H9 (cell line): ENCODE measurements around the gene MYLK3. TPM values are rescaled to one million over a fixed set of nuclear protein-coding genes. Genes with fewer than 3 reads are reported as not detected.

Source experiments
- DNase-seq: peaks from one replicate; pipeline ENCODE4 v3.0.0-alpha.2; 2017
- H2AFZ ChIP-seq: one replicate; pipeline ENCODE4 v1.6.1; 2013; ENCODE audit warnings: mild to moderate bottlenecking, low read length, control low read depth, moderate library complexity
- H2AK5ac ChIP-seq: 2 replicates; pipeline ENCODE4 v1.6.1; 2013; ENCODE audit warnings: low read length, control low read depth, mixed read lengths; ENCODE audit not compliant: insufficient read length
- H2BK120ac ChIP-seq: one replicate; pipeline ENCODE4 v1.6.1; 2013; ENCODE audit warnings: low read depth, mild to moderate bottlenecking, low read length, control low read depth, inconsistent platforms; ENCODE audit not compliant: poor library complexity, severe bottlenecking
- H2BK12ac ChIP-seq: 2 replicates; pipeline ENCODE4 v1.6.1; 2013; ENCODE audit warnings: low read length, control low read depth, mixed read lengths, low read depth; ENCODE audit not compliant: insufficient read length
- H2BK15ac ChIP-seq: 2 replicates; pipeline ENCODE4 v1.6.1; 2013; ENCODE audit warnings: low read depth, low read length, control low read depth
- H2BK20ac ChIP-seq: one replicate; pipeline ENCODE4 v1.6.1; 2013; ENCODE audit warnings: low read depth, mild to moderate bottlenecking, low read length, control low read depth, inconsistent platforms; ENCODE audit not compliant: poor library complexity, severe bottlenecking
- H2BK5ac ChIP-seq: 2 replicates; pipeline ENCODE4 v1.6.1; 2013; ENCODE audit warnings: low read length, control low read depth, mixed read lengths; ENCODE audit not compliant: insufficient read length
- H3K14ac ChIP-seq: 2 replicates; pipeline ENCODE4 v1.6.1; 2013; ENCODE audit warnings: low read length, control low read depth; ENCODE audit not compliant: insufficient read depth
- H3K18ac ChIP-seq: 2 replicates; pipeline ENCODE4 v1.6.1; 2013; ENCODE audit warnings: low read depth, mild to moderate bottlenecking, mixed read lengths, low read length, control low read depth; ENCODE audit not compliant: insufficient read length
- H3K23ac ChIP-seq: 2 replicates; pipeline ENCODE4 v1.6.1; 2013; ENCODE audit warnings: low read length, control low read depth, mixed read lengths, low read depth; ENCODE audit not compliant: insufficient read length
- H3K23me2 ChIP-seq: 2 replicates; pipeline ENCODE4 v1.6.1; 2013; ENCODE audit warnings: low read depth, mild to moderate bottlenecking, mixed read lengths, low read length, control low read depth; ENCODE audit not compliant: insufficient read length, poor library complexity, severe bottlenecking
- H3K27ac ChIP-seq: 2 replicates; pipeline ENCODE4 v1.5.1; 2013; ENCODE audit warnings: low read length, control low read depth, mixed read lengths, low read depth; ENCODE audit not compliant: insufficient read length
- H3K27me3 ChIP-seq: 2 replicates; pipeline ENCODE4 v1.6.1; 2013; ENCODE audit warnings: low read length, control low read depth, inconsistent platforms; ENCODE audit not compliant: insufficient read depth
- H3K4ac ChIP-seq: 2 replicates; pipeline ENCODE4 v1.6.1; 2013; ENCODE audit warnings: low read depth, mild to moderate bottlenecking, control low read depth, inconsistent platforms, low read length, moderate library complexity
- H3K4me1 ChIP-seq: 2 replicates; pipeline ENCODE4 v1.6.1; 2013; ENCODE audit warnings: low read length, control low read depth, inconsistent platforms; ENCODE audit not compliant: insufficient read depth
- H3K4me2 ChIP-seq: 2 replicates; pipeline ENCODE4 v1.6.1; 2013; ENCODE audit warnings: low read length, control low read depth, mixed read lengths; ENCODE audit not compliant: insufficient read length, insufficient read depth
- H3K56ac ChIP-seq: 2 replicates; pipeline ENCODE4 v1.6.1; 2013; ENCODE audit warnings: low read depth, mild to moderate bottlenecking, mixed read lengths, low read length, control low read depth; ENCODE audit not compliant: insufficient read length
- H3K79me1 ChIP-seq: 2 replicates; pipeline ENCODE4 v1.6.1; 2013; ENCODE audit warnings: low read depth, mild to moderate bottlenecking, moderate library complexity, low read length, control low read depth, inconsistent platforms; ENCODE audit not compliant: insufficient read depth, poor library complexity, severe bottlenecking
- H3K79me2 ChIP-seq: 2 replicates; pipeline ENCODE4 v1.6.1; 2013; ENCODE audit warnings: low read length, control low read depth, inconsistent platforms; ENCODE audit not compliant: insufficient read depth
- H3K9ac ChIP-seq: 2 replicates; pipeline ENCODE4 v1.6.1; 2013; ENCODE audit warnings: low read length, control low read depth, mixed read lengths; ENCODE audit not compliant: insufficient read length; ENCODE audit errors: extremely low read depth
- H3K9me3 ChIP-seq: one replicate; pipeline ENCODE4 v1.6.1; 2013; ENCODE audit warnings: low read depth, low read length, inconsistent platforms; ENCODE audit not compliant: control insufficient read depth
- H3T11ph ChIP-seq: one replicate; pipeline ENCODE4 v1.6.1; 2013; ENCODE audit warnings: mild to moderate bottlenecking, low read length, control low read depth, inconsistent platforms
- H4K20me1 ChIP-seq: one replicate; pipeline ENCODE4 v1.6.1; 2013; ENCODE audit not compliant: control insufficient read depth, insufficient read length, insufficient read depth
- H4K5ac ChIP-seq: 2 replicates; pipeline ENCODE4 v1.6.1; 2013; ENCODE audit warnings: low read depth, mild to moderate bottlenecking, mixed read lengths, low read length, control low read depth; ENCODE audit not compliant: insufficient read length
- H4K8ac ChIP-seq: replicated peaks from 2 replicates; pipeline ENCODE4 v1.6.1; 2013; ENCODE audit warnings: low read length, control low read depth, mixed read lengths, low read depth; ENCODE audit not compliant: insufficient read length
- H4K91ac ChIP-seq: 2 replicates; pipeline ENCODE4 v1.6.1; 2013; ENCODE audit warnings: low read depth, mild to moderate bottlenecking, moderate library complexity, mixed read lengths, low read length, control low read depth; ENCODE audit not compliant: insufficient read length
- H3K27ac Mint-ChIP-seq, 3 experiments: 2 replicates in 2 of 3; 3 replicates in 1 of 3; pipeline ENCODE4 v1.8.0; 2020 to 2021; ENCODE audit warnings: mixed read lengths in 3 of 3, mild to moderate bottlenecking in 1 of 3, moderate library complexity in 1 of 3
- H3K27me3 Mint-ChIP-seq: 2 replicates; pipeline ENCODE4 v1.8.0; 2021; ENCODE audit warnings: low read depth, mild to moderate bottlenecking, moderate library complexity, mixed read lengths
- H3K36me3 Mint-ChIP-seq, 3 experiments: 2 replicates in 2 of 3; 3 replicates in 1 of 3; pipeline ENCODE4 v1.8.0; 2020 to 2021; ENCODE audit warnings: low read depth in 3 of 3, mixed read lengths in 3 of 3; ENCODE audit not compliant: insufficient read depth in 1 of 3
- H3K4me1 Mint-ChIP-seq, 2 experiments: 2 replicates each; pipeline ENCODE4 v1.8.0; 2020; ENCODE audit warnings: mixed read lengths in 2 of 2
- H3K4me3 Mint-ChIP-seq, 2 experiments: 2 replicates in 1 of 2; 3 replicates in 1 of 2; pipeline ENCODE4 v1.8.0; 2020 to 2021; ENCODE audit warnings: mild to moderate bottlenecking in 2 of 2, mixed read lengths in 2 of 2, moderate library complexity in 1 of 2
- H3K9me3 Mint-ChIP-seq, 2 experiments: 2 replicates in 1 of 2; 3 replicates in 1 of 2; pipeline ENCODE4 v1.8.0; 2020; ENCODE audit warnings: mild to moderate bottlenecking in 2 of 2, mixed read lengths in 2 of 2, moderate library complexity in 1 of 2
- CTCF ChIP-seq: fragments of 200-600 bp; sonication (generic); conservative IDR thresholded peaks from 3 replicates; pipeline ENCODE4 v1.8.0; 2021; ENCODE audit warnings: antibody characterized with exemption, mild to moderate bottlenecking
- WGBS: extraction: QIAGEN DNeasy Blood & Tissue Kit; methylation state at CpG from one replicate; pipeline ENCODE4 v1.1.7; 2013; ENCODE audit warnings: missing lambda C conversion rate, low lambda C conversion rate, mixed read lengths; ENCODE audit not compliant: insufficient read length; ENCODE audit errors: extremely low coverage; 5-methylcytosine and 5-hydroxymethylcytosine counted together
- total RNA-seq: library from RNA; stranded (reverse); gene quantifications from 2 replicates; pipeline ENCODE4 v1.2.1, GENCODE V29; 2021

Gene MYLK3
- total RNA-seq, 1 experiment from 2014 or later: 0.90 TPM

GRCh38 chr16:46768809-46769208 is 20.7 kb upstream of the MYLK3 start:
- H3T11ph ChIP-seq: no peak overlapping the region
- no peak overlapping the region for H2AK5ac ChIP-seq
- no peak overlapping the region for H3K27ac Mint-ChIP-seq
- peaks cover 8% of the 10 kb centered on the region in 2 experiments for H3K4me1 Mint-ChIP-seq
- no peak overlapping the region for H2BK5ac ChIP-seq
- no peak overlapping the region for H2BK20ac ChIP-seq
- H3K18ac ChIP-seq: no peak overlapping the region
- H3K23me2 ChIP-seq: no peaks in the 10 kb centered on the region
- no peaks in the 10 kb centered on the region for H3K36me3 Mint-ChIP-seq
- no peak for DNase-seq
- H3K9me3 Mint-ChIP-seq: no peaks in the 10 kb centered on the region
- H3K27me3 Mint-ChIP-seq: no peaks in the 10 kb centered on the region; the same call in 1 of the 2 replicates
- no peaks in the 10 kb centered on the region for H4K20me1 ChIP-seq
- no peaks in the 10 kb centered on the region for H3K79me2 ChIP-seq
- H4K91ac ChIP-seq: no peak overlapping the region
- no peak overlapping the region for H3K23ac ChIP-seq
- H3K9ac ChIP-seq: no peak overlapping the region
- H3K14ac ChIP-seq: no peak overlapping the region
- H2BK12ac ChIP-seq: no peak overlapping the region
- no peak overlapping the region for H3K27ac ChIP-seq
- no peaks in the 10 kb centered on the region for H3K27me3 ChIP-seq
- H3K4me2 ChIP-seq: no peak overlapping the region
- no peak overlapping the region for H2BK15ac ChIP-seq
- no peak for TF ChIP-seq CTCF
- no peak overlapping the region for H3K4me3 Mint-ChIP-seq
- no peaks in the 10 kb centered on the region for H3K4me1 ChIP-seq
- no peak overlapping the region for H4K8ac ChIP-seq
- no peak overlapping the region for H2BK120ac ChIP-seq
- H3K4ac ChIP-seq: no peak overlapping the region
- WGBS: no CpG with 5 or more reads among the region's 8 CpGs
- no peaks in the 10 kb centered on the region for H3K9me3 ChIP-seq
- H4K5ac ChIP-seq: no peak overlapping the region
- no peaks in the 10 kb centered on the region for H3K79me1 ChIP-seq
- H3K56ac ChIP-seq: no peak overlapping the region
- no peak overlapping the region for H2AFZ ChIP-seq
